Measurements from ENCODE around the gene PNPLA1. TPM values are rescaled to one million over a fixed set of nuclear protein-coding genes. Genes with fewer than 3 reads are reported as not detected.

PNPLA1 gene
- total RNA-seq, 1 experiment from 2014 or later, result 0.10 TPM

GRCh38 chr6:36315921-36316320 lies 46.1 kb downstream of the PNPLA1 start (continued):
- no peak for TF ChIP-seq ATF3 (IDR thresholded peaks at IDR 0.05)
- TF ChIP-seq ZNF274 (IDR thresholded peaks at IDR 0.05; ENCODE audit: low read depth, low read length), result no peak
- no peak for TF ChIP-seq CEBPB (IDR thresholded peaks at IDR 0.05; ENCODE audit: low read depth)
- TF ChIP-seq ELF1 (IDR thresholded peaks at IDR 0.05; ENCODE audit: borderline replicate concordance, low read depth), result no peak

GRCh38 chr6:36317623-36318022 lies 47.8 kb downstream of the PNPLA1 start:
- no peaks in the 10 kb centered on the region for H3K36me3 ChIP-seq (ENCODE audit: control insufficient read depth in 1 of 2, insufficient read depth in 2 of 2, low read length in 2 of 2)
- ATAC-seq (no peak), DNase-seq (ENCODE audit: low read depth, low spot score) (no peak)
- BruUV-seq (replicated peaks), result no TSS peak
- H3K9me2 ChIP-seq (ENCODE audit: insufficient read depth), result no peaks in the 10 kb centered on the region
- H3K4me3 ChIP-seq (replicated peaks in 1 of 2; ENCODE audit: low read depth in 1 of 2, low read length in 2 of 2), result no peak overlapping the region
- intact Hi-C loops (cut with micrococcal nuclease), result no loop called here
- no peaks in the 10 kb centered on the region for H3K79me2 ChIP-seq (ENCODE audit: insufficient read depth, low read length)
- POLR2A ChIA-PET, result no interaction called here
- peaks cover 17 to 31% of the 10 kb centered on the region in 2 experiments for H3K4me1 ChIP-seq (ENCODE audit: control insufficient read depth in 1 of 2, insufficient read depth in 2 of 2, low read length in 2 of 2)
- H4K20me1 ChIP-seq (ENCODE audit: insufficient read depth), result no peaks in the 10 kb centered on the region
- no peak overlapping the region for H2AFZ ChIP-seq (ENCODE audit: low read depth, low read length, poor library complexity, severe bottlenecking)
- no peak for TF ChIP-seq ELF1 (IDR thresholded peaks at IDR 0.05; ENCODE audit: borderline replicate concordance, low read depth)
- no peak for TF ChIP-seq JUND (IDR thresholded peaks at IDR 0.05)
- TF ChIP-seq CBX3 (IDR thresholded peaks at IDR 0.05; ENCODE audit: low read depth), result no peak
- no peak for TF ChIP-seq YY1 (IDR thresholded peaks at IDR 0.05; ENCODE audit: extremely low read depth, insufficient replicate concordance, low read depth, low read length)
- TF ChIP-seq, protein P1, sequence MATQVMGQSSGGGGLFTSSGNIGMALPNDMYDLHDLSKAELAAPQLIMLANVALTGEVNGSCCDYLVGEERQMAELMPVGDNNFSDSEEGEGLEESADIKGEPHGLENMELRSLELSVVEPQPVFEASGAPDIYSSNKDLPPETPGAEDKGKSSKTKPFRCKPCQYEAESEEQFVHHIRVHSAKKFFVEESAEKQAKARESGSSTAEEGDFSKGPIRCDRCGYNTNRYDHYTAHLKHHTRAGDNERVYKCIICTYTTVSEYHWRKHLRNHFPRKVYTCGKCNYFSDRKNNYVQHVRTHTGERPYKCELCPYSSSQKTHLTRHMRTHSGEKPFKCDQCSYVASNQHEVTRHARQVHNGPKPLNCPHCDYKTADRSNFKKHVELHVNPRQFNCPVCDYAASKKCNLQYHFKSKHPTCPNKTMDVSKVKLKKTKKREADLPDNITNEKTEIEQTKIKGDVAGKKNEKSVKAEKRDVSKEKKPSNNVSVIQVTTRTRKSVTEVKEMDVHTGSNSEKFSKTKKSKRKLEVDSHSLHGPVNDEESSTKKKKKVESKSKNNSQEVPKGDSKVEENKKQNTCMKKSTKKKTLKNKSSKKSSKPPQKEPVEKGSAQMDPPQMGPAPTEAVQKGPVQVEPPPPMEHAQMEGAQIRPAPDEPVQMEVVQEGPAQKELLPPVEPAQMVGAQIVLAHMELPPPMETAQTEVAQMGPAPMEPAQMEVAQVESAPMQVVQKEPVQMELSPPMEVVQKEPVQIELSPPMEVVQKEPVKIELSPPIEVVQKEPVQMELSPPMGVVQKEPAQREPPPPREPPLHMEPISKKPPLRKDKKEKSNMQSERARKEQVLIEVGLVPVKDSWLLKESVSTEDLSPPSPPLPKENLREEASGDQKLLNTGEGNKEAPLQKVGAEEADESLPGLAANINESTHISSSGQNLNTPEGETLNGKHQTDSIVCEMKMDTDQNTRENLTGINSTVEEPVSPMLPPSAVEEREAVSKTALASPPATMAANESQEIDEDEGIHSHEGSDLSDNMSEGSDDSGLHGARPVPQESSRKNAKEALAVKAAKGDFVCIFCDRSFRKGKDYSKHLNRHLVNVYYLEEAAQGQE (IDR thresholded peaks at IDR 0.05; ENCODE audit: low read depth), result no peak
- TF ChIP-seq CEBPB (IDR thresholded peaks at IDR 0.05; ENCODE audit: low read depth), result no peak
- TF ChIP-seq, protein P2, sequence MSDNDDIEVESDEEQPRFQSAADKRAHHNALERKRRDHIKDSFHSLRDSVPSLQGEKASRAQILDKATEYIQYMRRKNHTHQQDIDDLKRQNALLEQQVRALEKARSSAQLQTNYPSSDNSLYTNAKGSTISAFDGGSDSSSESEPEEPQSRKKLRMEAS (IDR thresholded peaks at IDR 0.05), result no peak
- TF ChIP-seq, protein P3, sequence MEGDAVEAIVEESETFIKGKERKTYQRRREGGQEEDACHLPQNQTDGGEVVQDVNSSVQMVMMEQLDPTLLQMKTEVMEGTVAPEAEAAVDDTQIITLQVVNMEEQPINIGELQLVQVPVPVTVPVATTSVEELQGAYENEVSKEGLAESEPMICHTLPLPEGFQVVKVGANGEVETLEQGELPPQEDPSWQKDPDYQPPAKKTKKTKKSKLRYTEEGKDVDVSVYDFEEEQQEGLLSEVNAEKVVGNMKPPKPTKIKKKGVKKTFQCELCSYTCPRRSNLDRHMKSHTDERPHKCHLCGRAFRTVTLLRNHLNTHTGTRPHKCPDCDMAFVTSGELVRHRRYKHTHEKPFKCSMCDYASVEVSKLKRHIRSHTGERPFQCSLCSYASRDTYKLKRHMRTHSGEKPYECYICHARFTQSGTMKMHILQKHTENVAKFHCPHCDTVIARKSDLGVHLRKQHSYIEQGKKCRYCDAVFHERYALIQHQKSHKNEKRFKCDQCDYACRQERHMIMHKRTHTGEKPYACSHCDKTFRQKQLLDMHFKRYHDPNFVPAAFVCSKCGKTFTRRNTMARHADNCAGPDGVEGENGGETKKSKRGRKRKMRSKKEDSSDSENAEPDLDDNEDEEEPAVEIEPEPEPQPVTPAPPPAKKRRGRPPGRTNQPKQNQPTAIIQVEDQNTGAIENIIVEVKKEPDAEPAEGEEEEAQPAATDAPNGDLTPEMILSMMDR (IDR thresholded peaks at IDR 0.05 in 2 of 3, conservative IDR thresholded peaks at IDR 0.05 in 1 of 3; ENCODE audit: borderline replicate concordance in 1 of 3, insufficient read depth in 1 of 3, low read depth in 2 of 3, low read length in 2 of 3), result no peak
- TF ChIP-seq, protein P4, sequence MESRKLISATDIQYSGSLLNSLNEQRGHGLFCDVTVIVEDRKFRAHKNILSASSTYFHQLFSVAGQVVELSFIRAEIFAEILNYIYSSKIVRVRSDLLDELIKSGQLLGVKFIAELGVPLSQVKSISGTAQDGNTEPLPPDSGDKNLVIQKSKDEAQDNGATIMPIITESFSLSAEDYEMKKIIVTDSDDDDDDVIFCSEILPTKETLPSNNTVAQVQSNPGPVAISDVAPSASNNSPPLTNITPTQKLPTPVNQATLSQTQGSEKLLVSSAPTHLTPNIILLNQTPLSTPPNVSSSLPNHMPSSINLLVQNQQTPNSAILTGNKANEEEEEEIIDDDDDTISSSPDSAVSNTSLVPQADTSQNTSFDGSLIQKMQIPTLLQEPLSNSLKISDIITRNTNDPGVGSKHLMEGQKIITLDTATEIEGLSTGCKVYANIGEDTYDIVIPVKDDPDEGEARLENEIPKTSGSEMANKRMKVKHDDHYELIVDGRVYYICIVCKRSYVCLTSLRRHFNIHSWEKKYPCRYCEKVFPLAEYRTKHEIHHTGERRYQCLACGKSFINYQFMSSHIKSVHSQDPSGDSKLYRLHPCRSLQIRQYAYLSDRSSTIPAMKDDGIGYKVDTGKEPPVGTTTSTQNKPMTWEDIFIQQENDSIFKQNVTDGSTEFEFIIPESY (IDR thresholded peaks at IDR 0.05; ENCODE audit: extremely low read depth, insufficient replicate concordance, low read length), result no peak
- no peak for TF ChIP-seq FOSL1 (IDR thresholded peaks at IDR 0.05; ENCODE audit: low read depth)
- no peak for TF ChIP-seq TCF7L2 (IDR thresholded peaks at IDR 0.05; ENCODE audit: borderline replicate concordance, extremely low read depth, insufficient read depth, insufficient read length)
- TF ChIP-seq POLR2A (IDR thresholded peaks at IDR 0.05; ENCODE audit: borderline replicate concordance, extremely low read depth, insufficient read depth, insufficient read length), result no peak
- TF ChIP-seq EGR1 (IDR thresholded peaks at IDR 0.05; ENCODE audit: low read depth), result no peak
- no peaks in the 10 kb centered on the region for H3K9me3 ChIP-seq (ENCODE audit: control insufficient read depth in 1 of 2, insufficient read depth in 1 of 2, low read depth in 1 of 2, low read length in 2 of 2)
- H3K4me2 ChIP-seq (ENCODE audit: low read length), result no peak overlapping the region
- CTCF ChIA-PET, result interaction anchor here (1.5 to 1.8 kb wide), 2 partner anchors 15 to 23 kb away, joined by 4 to 7 read pairs; no protein-coding TSS in a partner anchor
- H3K27me3 ChIP-seq (ENCODE audit: insufficient read depth, low read length), result no peaks in the 10 kb centered on the region
- no peak overlapping the region for H3K9ac ChIP-seq (ENCODE audit: low read length)
- RAD21 ChIA-PET (ENCODE audit: low non-redundant PET in 1 of 2, low total read pairs in 2 of 2, uncharacterized antibody in 2 of 2, unreplicated experiment in 2 of 2), result no interaction called here
- no peak overlapping the region for H3K27ac ChIP-seq (ENCODE audit: low read depth, low read length)

Data from HCT116 (cell line).